T-helper 22 cell (primary cell): Measurements from ENCODE around the gene TRIM36.

Experiments
- DNase-seq: peaks from one replicate; pipeline ENCODE4 v3.0.0-alpha.2; 2020; ENCODE audit warnings: low read depth

TRIM36 gene

GRCh38 chr5:115165790-115166189 lies 3.9 kb downstream of the TRIM36 start:
- no peak for DNase-seq

DNA sequence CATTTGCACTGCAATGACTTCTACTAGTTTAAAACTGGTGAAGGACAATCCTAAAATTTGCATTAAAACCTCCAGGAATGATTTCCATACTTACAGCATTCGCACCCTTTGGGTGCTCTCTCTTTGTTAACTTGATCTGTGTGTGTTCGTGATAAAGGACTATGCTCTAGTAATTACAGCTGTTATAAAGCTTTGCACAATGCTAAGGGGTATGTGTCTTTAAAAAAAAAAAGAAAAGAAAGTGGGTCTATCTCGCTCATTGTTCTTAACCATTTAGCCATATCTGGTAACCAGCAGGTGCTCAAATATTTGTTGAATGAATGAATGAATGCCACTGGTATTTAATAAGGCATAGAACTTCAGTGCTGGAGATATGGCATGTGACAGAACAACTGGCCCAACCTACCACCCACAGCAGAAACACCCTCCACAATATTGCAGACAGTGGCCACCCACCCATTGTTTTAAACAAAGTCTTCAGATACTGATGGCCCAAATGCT lies 8.7 kb downstream of the TRIM36 start:
- DNase-seq = no peak

- no peak for DNase-seq
Measured at GRCh38 chr5:115151208-115151805, 18.4 kb downstream of the TRIM36 start.

DNA sequence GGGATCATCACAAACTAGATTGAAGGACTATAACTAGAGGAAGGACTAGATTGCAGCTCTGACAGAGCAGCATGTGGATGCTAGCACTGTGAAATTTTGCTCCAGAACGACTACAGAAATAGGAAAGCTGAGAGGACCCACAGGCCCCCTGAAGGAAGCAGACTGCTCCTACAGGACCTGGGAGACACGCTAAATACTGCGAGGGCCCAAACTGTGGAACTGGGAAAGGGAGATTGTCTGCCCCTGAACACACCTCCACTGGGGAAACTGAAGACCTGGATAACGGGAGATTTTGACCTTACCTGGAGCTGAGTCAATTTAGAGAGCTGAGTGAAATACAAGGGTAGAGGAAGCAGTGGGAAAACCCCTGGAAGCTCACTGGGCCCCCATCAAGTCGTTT lies 19.2 kb downstream of the TRIM36 start:
- no peak for DNase-seq

GRCh38 chr5:115147052-115147451 lies 22.7 kb downstream of the TRIM36 start:
- no peak for DNase-seq

- DNase-seq = no peak
Measured at GRCh38 chr5:115136294-115136693, 33.4 kb downstream of the TRIM36 start.

GRCh38 chr5:115132465-115132864 lies 37.2 kb downstream of the TRIM36 start:
- DNase-seq = no peak

DNA sequence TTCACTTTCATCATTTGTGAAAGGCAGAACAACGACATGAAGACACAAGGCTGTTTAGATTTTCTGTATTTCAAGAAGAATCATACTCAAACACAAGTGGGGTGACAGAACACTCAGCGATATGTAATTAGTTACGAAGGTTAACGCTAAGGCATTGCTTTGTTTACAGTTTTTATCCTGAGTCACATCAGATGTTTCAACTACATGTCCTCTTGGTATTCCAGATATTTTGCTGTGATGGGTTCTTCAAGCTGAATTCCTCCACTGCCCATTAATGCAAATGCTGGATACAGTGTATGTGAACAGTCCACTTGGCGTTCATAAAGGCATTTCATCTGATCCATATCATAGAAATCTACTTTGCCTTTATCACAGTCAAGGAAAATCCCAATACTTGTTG lies 43.4 kb downstream of the TRIM36 start:
- no peak for DNase-seq

DNA sequence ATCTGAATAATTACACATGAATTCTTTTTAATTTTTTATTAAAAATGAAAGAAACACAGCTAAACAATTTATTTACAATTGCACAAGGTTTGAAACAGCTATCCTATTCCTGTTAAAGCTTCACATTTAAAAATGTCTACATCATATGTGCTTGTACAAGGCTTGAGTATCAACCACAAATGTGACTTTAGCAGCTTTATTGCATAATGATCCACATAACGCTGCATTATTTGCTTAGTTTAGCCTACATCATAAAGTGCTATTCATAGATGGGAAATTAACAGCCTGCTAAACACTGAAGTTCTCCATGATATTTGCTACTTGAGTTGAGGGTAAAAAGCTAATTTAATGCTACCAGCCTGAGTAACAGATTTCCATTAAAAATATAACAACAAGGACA lies 45.0 kb downstream of the TRIM36 start:
- DNase-seq = no peak

DNA sequence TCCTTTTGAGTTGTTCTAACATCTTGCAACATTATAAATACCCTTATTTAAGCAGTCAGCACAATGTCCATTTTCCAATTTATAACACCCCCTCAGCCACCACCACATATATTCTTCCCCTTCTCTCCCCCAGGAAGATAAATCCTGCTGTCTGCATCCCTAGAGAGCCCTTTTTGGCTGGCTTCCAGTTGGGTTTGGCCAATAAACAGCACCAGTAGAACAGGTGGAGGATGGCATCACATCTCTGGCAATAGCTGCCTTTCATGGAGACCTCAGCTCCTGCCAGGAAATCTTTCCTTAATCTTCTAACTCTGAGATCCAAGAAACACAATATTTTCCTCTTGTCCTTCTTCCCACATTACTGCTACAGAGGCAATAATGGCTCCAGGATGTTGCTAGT lies 53.7 kb downstream of the TRIM36 start:
- DNase-seq = no peak

- no peak for DNase-seq
Measured at GRCh38 chr5:115109840-115110239, 59.9 kb downstream of the TRIM36 start.

GRCh38 chr5:115109356-115109755 lies 60.4 kb downstream of the TRIM36 start:
- DNase-seq = no peak

GRCh38 chr5:115100319-115100955 lies 69.3 kb downstream of the TRIM36 start:
- no peak for DNase-seq

DNA sequence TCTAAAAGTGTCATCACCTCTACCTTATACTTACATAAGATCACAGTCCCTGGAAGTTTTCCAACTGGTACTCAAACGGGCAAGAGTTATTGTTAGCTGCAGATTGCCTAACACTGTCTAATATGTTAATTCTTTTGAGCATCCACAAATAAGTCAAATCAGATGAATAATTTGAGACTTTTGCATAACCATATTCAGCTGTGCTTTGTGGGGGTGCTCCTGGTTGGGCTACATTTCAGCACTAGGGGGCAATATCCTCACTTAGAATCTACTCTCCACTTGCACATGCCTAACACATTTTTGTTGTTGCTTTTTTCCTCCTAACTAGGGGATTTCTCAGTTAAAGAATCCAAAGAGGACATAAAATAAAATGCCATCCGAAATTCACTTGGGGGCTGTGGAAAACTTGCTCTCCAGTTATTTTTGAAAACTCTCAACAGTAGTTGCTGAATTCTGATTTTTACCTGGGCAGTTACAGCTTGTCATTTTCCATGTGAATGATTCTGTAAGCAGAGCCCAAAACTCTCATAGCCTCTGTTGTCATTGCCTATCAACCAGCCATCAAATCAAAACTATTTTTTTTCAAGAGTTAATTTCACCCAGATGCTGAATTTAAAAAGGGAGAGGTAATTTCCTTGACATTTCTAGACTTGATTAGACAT lies 71.5 kb downstream of the TRIM36 start:
- no peak for DNase-seq

DNA sequence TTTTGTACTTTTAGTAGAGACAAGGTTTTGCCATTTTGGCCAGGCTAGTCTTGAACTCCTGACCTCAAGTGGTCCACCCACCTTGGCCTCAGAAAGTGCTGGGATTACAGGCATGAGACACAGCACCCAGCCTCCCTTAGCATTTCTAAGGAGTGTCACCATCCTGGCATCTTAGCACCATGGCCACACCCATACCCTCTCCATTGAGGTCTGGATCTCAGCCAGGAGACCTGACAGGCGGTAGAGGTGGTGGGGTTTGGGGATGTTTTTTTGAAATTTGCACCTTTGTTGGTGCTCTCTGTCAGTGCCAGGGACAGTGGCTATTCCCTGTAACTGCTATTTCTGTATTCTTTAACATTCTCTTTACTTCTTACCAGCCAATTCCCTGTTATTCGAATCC lies 72.5 kb downstream of the TRIM36 start:
- no peak for DNase-seq

DNA sequence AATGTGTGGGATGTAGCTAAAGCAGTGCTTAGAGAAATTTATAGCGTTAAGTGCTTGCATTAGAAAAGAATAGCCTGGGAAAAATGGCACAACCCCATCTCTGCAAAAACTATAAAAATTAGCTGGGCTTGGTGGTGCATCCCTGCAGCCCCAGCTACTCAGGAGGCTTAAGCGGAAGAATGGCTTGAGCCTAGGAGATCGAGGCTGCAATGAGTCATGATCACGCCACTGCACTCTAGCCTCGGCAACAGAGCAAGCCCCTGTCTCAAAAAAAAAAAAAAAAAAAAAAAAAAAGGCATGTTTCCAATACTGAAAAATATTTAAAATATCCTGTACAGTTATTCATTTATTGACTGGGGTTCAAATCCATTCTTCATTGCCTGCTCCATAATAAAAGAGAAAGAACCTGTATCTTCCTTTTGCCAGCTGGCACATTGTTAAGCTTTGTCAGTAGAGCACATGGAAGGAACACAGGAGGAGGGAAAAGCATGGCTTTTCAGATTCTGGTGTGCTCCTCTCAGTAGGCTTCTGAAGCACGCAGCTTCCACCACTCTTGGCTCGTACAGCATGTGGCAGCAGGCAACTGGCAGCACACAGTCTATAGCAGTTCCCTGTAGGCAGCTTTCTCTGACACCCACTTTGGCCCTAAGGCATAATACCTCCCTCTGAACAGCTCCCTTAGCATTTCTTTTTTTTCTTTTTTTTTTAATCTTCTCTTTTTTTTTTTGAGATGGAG lies 73.5 kb downstream of the TRIM36 start:
- no peak for DNase-seq

DNA sequence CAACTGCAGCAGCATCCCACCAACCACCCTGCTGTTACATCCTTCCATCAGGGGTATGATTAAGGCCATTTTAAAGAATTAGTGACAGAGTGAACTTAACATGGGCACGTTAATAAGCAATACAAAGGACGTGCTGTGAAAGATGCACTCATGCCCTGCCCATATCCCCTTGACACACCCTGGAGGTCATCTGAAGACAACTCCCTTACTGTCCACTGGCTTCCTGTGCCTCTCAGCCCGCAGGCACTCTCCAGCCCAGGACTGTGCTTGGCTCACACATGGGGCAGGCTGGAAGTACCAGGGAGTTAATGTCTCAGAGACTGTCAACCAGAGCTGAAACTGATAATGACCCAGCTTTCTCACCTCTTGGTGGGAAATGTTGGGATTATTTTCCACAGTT lies 81.8 kb downstream of the TRIM36 start:
- DNase-seq = no peak

GRCh38 chr5:115086473-115086872 lies 83.2 kb downstream of the TRIM36 start:
- no peak for DNase-seq

DNA sequence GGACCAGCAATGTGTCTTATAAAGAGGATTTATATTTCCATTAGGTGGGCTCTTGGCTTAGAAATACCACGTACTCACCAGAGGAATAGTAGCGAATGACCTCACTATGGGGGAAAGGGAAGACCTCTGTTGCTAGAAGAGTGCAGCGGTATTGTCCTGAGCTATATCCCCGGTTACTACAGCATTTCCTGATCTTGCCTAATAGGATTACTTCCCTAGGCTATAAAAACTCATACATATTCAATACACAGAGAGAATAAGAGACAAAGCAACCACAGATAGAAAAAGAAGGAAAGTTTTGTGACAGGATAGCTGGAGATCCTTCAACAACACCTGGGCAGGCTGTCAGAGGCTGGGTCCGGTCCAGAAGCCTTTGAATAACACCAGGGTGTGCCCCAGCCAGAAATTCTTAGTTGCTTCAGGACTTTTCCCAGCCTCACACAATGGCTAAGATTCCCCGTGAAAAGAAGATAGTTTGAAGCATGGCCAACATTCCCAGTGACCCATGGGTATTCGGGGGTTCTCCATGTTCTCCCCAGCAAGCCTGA lies 85.4 kb downstream of the TRIM36 start:
- no peak for DNase-seq

GRCh38 chr5:115079924-115080623 lies 89.6 kb downstream of the TRIM36 start:
- no peak for DNase-seq
